OCI-LY1 (cell line): Measurements from ENCODE around the gene SPATA32.

Experiments used
- H2AFZ ChIP-seq: fragments of 200-600 bp; sonication (generic), shearing (Covaris generic); 2 replicates; pipeline ENCODE4 v1.6.0; 2014; ENCODE audit warnings: antibody characterized with exemption, mild to moderate bottlenecking, low read length
- H3F3A ChIP-seq: fragments of 200-600 bp; sonication (generic), shearing (Covaris generic); 2 replicates; pipeline ENCODE4 v1.6.0; 2014; ENCODE audit warnings: mild to moderate bottlenecking, antibody characterized with exemption, low read length, moderate library complexity; ENCODE audit not compliant: insufficient read depth
- H3K27ac ChIP-seq: fragments of 200-600 bp; sonication (generic); 2 replicates; pipeline ENCODE4 v1.5.1; 2014; ENCODE audit warnings: low read length, mixed run types, mild to moderate bottlenecking, low read depth; ENCODE audit not compliant: poor library complexity, severe bottlenecking
- H3K27me3 ChIP-seq: fragments of 200-600 bp; sonication (generic); 2 replicates; pipeline ENCODE4 v1.6.0; 2014; ENCODE audit warnings: antibody characterized with exemption, mild to moderate bottlenecking, low read length, moderate library complexity; ENCODE audit not compliant: insufficient read depth
- H3K36me3 ChIP-seq: fragments of 200-600 bp; sonication (generic); 2 replicates; pipeline ENCODE4 v1.6.1; 2014; ENCODE audit warnings: mild to moderate bottlenecking, antibody characterized with exemption, low read length, moderate library complexity, mixed read lengths; ENCODE audit not compliant: insufficient read depth
- H3K4me1 ChIP-seq: fragments of 200-600 bp; sonication (generic); 2 replicates; pipeline ENCODE4 v1.5.1; 2014; ENCODE audit warnings: mild to moderate bottlenecking, low read length, moderate library complexity; ENCODE audit not compliant: insufficient read depth, severe bottlenecking
- H3K4me2 ChIP-seq: fragments of 200-600 bp; sonication (generic), shearing (Covaris generic); 2 replicates; pipeline ENCODE4 v1.6.1; 2014; ENCODE audit warnings: low read length
- H3K4me3 ChIP-seq: fragments of 200-600 bp; sonication (generic); 2 replicates; pipeline ENCODE4 v1.5.1; 2014; ENCODE audit warnings: low read length, low read depth, mild to moderate bottlenecking, mixed read lengths; ENCODE audit not compliant: poor library complexity, severe bottlenecking
- H3K79me2 ChIP-seq: fragments of 200-600 bp; shearing (Covaris generic); 2 replicates; pipeline ENCODE4 v1.6.1; 2016; ENCODE audit warnings: mixed run types, low read length, mixed read lengths; ENCODE audit not compliant: insufficient read depth
- H3K9ac ChIP-seq: fragments of 200-600 bp; sonication (generic), shearing (Covaris generic); 2 replicates; pipeline ENCODE4 v1.6.1; 2014; ENCODE audit warnings: mild to moderate bottlenecking, low read length, mixed read lengths
- H3K9me2 ChIP-seq: fragments of 200-600 bp; sonication (generic), shearing (Covaris generic); 2 replicates; pipeline ENCODE4 v1.6.1; 2014; ENCODE audit warnings: low read depth, mild to moderate bottlenecking, low read length, mixed read lengths
- H3K9me3 ChIP-seq: fragments of 200-600 bp; shearing (Covaris generic); 2 replicates; pipeline ENCODE4 v1.6.1; 2014; ENCODE audit warnings: low read length, mixed read lengths
- H4K20me1 ChIP-seq: fragments of 200-600 bp; sonication (generic), shearing (Covaris generic); 2 replicates; pipeline ENCODE4 v1.6.0; 2016; ENCODE audit warnings: mild to moderate bottlenecking, low read length; ENCODE audit not compliant: insufficient read depth
- EZH2 ChIP-seq: fragments of 200-600 bp; sonication (generic), shearing (Covaris generic); IDR thresholded peaks from 2 replicates; pipeline ENCODE4 v1.8.0; 2017; ENCODE audit warnings: borderline replicate concordance, mixed run types, mild to moderate bottlenecking, antibody characterized with exemption, low read length, moderate library complexity, mixed read lengths
- TF ChIP-seq, protein P1 (sequence below): fragments of 200-600 bp; sonication (generic), shearing (Covaris generic); IDR thresholded peaks from 2 replicates; pipeline ENCODE4 v1.5.1; 2017; ENCODE audit warnings: mild to moderate bottlenecking, antibody characterized with exemption, low read length, moderate library complexity, mixed read lengths

Gene SPATA32

DNA sequence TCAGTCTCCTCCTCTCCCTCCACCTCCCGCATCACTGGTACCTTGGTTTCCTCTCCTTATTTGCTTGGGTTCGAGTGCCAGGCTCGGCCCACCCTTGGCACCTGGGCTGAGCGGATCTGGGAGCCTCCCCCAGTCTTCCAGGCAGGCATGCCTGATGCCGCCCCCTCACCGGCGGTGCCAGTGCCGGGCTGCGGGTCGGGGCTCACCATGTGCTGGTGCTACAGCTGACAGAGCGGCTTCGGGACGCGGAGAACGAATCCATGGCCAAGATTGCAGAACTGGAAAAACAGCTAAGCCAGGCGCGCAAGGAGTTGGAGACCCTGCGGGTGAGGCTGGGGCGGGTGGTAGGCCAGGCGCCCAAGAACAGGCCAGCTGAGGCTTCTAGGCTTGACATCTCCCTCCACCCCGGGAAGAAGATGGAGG lies 21.0 kb downstream of the SPATA32 start:
- Histone ChIP-seq H3K9me3 (no peaks in the 10 kb centered on the region), H3K36me3 (peaks cover 16% of the 10 kb centered on the region; the same call in 1 of the 2 replicates), H4K20me1 (no peaks in the 10 kb centered on the region), H3K27me3 (no peaks in the 10 kb centered on the region), H3K4me1 (no peaks in the 10 kb centered on the region), H3K9ac (no peak overlapping the region), H3K27ac (no peak overlapping the region), H3F3A (no peaks in the 10 kb centered on the region), H3K9me2 (no peaks in the 10 kb centered on the region), H3K79me2 (no peaks in the 10 kb centered on the region), H2AFZ (no peak overlapping the region), H3K4me3 (no peak overlapping the region), H3K4me2 (no peak overlapping the region)
- TF ChIP-seq EZH2 = no peak
- TF ChIP-seq, protein P1, sequence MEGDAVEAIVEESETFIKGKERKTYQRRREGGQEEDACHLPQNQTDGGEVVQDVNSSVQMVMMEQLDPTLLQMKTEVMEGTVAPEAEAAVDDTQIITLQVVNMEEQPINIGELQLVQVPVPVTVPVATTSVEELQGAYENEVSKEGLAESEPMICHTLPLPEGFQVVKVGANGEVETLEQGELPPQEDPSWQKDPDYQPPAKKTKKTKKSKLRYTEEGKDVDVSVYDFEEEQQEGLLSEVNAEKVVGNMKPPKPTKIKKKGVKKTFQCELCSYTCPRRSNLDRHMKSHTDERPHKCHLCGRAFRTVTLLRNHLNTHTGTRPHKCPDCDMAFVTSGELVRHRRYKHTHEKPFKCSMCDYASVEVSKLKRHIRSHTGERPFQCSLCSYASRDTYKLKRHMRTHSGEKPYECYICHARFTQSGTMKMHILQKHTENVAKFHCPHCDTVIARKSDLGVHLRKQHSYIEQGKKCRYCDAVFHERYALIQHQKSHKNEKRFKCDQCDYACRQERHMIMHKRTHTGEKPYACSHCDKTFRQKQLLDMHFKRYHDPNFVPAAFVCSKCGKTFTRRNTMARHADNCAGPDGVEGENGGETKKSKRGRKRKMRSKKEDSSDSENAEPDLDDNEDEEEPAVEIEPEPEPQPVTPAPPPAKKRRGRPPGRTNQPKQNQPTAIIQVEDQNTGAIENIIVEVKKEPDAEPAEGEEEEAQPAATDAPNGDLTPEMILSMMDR = no peak

DNA sequence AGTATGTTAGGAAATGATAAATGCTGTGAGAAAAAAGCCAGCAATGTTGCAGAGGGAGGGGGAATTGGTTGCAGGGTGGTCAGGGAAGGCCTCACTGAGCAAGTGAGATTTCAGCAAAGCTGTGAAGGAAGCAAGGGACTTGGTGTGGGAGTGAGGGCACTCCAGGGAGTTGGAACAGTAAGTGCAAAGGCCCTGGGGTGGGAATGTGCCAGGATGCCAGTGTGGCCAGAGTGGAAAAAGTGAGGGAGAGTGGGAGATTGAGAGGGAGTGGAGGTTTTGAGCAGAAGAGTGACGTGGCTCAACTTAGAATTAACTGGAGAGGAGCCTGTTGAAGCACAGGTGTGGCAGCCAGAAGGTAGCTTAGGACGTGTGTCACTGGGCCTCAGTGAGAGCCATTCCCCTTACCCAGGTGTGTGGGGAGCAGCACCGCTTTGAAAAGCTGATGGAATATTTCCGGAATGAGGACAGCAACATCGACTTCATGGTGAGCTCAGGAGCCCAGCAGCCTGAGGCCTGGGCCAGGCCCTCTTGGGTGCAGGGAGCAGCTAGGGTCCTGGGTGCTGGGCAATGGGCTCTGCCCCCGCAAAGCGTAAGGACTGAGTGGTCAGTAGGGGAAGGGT lies 23.6 kb downstream of the SPATA32 start:
- H3K27ac ChIP-seq = no peak overlapping the region
- H3K4me1 ChIP-seq = no peaks in the 10 kb centered on the region
- no peaks in the 10 kb centered on the region for H3F3A ChIP-seq
- no peaks in the 10 kb centered on the region for H3K27me3 ChIP-seq
- H3K4me2 ChIP-seq = no peak overlapping the region
- no peaks in the 10 kb centered on the region for H4K20me1 ChIP-seq
- no peak overlapping the region for H3K9ac ChIP-seq
- H3K36me3 ChIP-seq = peaks cover 7% of the 10 kb centered on the region; the same call in 1 of the 2 replicates
- no peaks in the 10 kb centered on the region for H3K9me2 ChIP-seq
- no peak overlapping the region for H2AFZ ChIP-seq
- no peaks in the 10 kb centered on the region for H3K9me3 ChIP-seq
- no peaks in the 10 kb centered on the region for H3K79me2 ChIP-seq
- H3K4me3 ChIP-seq = no peak overlapping the region
- TF ChIP-seq EZH2 = no peak
- TF ChIP-seq, protein P1 = no peak

DNA sequence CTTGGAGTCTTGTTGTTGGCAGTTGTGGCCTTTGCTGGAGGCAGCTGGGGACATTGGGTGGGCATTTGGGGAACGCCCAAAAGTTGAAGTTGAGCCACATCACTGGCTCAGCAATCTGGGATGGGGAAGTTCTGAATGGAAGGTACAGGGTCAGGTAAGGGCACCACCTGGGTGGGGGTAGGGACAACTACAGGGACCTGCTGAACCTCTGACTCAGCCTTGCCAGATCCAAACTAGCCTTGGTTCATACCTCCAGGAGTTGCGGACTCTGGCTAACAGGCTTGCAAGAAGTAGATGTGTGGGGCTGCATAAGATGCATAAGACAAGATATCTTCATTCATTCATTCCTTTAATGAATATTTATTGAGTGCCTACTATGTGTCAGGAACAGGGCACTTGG lies 24.2 kb downstream of the SPATA32 start:
- Histone ChIP-seq H3K9ac (no peak overlapping the region), H3K4me3 (no peak overlapping the region), H3K36me3 (peaks cover 4% of the 10 kb centered on the region; the same call in 1 of the 2 replicates), H3K79me2 (no peaks in the 10 kb centered on the region), H3K27me3 (no peaks in the 10 kb centered on the region), H3K27ac (no peak overlapping the region), H4K20me1 (no peaks in the 10 kb centered on the region), H3K9me3 (no peaks in the 10 kb centered on the region), H3K9me2 (no peaks in the 10 kb centered on the region), H3K4me1 (no peaks in the 10 kb centered on the region), H2AFZ (no peak overlapping the region), H3K4me2 (no peak overlapping the region), H3F3A (no peaks in the 10 kb centered on the region)
- TF ChIP-seq EZH2 = no peak
- TF ChIP-seq, protein P1 = no peak
